ENCODE results near the gene SCCPDH.

DNA sequence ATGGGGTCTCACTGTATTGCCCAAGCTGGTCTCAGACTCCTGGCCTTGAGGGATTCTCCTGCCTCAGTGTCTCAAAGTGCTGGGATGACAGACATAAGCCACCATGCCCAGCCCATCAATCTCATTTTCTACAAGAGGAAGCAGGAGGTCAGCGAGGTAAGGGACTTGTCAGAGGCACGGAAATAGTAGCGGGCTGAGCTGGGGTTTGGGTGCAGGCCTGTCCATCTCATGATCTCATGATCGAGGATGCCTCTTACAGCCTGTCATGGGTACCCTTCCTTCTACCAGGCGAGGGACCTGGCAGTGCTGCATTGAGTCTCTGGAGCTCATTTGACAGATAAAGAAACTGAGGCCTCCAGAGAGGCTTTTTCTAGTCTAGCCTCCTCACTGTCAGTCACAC, 28.5 kb upstream of the SCCPDH start:
- TF ChIP-seq, protein P1, sequence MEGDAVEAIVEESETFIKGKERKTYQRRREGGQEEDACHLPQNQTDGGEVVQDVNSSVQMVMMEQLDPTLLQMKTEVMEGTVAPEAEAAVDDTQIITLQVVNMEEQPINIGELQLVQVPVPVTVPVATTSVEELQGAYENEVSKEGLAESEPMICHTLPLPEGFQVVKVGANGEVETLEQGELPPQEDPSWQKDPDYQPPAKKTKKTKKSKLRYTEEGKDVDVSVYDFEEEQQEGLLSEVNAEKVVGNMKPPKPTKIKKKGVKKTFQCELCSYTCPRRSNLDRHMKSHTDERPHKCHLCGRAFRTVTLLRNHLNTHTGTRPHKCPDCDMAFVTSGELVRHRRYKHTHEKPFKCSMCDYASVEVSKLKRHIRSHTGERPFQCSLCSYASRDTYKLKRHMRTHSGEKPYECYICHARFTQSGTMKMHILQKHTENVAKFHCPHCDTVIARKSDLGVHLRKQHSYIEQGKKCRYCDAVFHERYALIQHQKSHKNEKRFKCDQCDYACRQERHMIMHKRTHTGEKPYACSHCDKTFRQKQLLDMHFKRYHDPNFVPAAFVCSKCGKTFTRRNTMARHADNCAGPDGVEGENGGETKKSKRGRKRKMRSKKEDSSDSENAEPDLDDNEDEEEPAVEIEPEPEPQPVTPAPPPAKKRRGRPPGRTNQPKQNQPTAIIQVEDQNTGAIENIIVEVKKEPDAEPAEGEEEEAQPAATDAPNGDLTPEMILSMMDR (conservative IDR thresholded peaks at IDR 0.05) = no peak
- TF ChIP-seq ZFX (IDR thresholded peaks at IDR 0.05) = no peak
